ENCODE results near the gene MMP13.

Gene MMP13

DNA sequence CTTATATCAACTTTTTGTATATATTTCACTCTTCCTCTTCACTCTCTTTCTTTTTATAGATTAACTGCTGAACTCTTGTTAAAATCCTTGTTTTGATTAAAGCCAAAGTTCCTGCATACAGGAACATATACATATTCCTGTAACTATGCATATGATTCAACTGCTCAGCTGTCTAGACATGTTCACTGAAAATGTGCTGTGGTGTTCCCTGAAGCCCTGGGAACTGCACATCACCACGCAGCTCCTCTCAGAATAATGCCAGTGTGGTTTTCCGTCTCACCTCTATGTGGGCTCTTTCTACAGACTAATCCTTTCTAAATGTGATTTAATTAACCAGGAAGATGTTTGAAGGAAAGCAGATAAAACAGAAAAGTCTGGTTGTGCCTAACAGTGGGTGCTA, 55.2 kb downstream of the MMP13 start:
- DNase-seq (ENCODE audit: low read depth): no peak
- TF ChIP-seq, protein P1, sequence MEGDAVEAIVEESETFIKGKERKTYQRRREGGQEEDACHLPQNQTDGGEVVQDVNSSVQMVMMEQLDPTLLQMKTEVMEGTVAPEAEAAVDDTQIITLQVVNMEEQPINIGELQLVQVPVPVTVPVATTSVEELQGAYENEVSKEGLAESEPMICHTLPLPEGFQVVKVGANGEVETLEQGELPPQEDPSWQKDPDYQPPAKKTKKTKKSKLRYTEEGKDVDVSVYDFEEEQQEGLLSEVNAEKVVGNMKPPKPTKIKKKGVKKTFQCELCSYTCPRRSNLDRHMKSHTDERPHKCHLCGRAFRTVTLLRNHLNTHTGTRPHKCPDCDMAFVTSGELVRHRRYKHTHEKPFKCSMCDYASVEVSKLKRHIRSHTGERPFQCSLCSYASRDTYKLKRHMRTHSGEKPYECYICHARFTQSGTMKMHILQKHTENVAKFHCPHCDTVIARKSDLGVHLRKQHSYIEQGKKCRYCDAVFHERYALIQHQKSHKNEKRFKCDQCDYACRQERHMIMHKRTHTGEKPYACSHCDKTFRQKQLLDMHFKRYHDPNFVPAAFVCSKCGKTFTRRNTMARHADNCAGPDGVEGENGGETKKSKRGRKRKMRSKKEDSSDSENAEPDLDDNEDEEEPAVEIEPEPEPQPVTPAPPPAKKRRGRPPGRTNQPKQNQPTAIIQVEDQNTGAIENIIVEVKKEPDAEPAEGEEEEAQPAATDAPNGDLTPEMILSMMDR (conservative IDR thresholded peaks at IDR 0.05; ENCODE audit: low read depth, low read length): no peak
- no peak overlapping the region for H3K4me3 ChIP-seq (ENCODE audit: low read length)

All from retinal pigment epithelial cell (primary cell).